Fibroblast of pulmonary artery (primary cell): ENCODE results near the gene HMX1.

Experiments
- DNase-seq: peaks from one replicate; pipeline ENCODE4 v3.0.0-alpha.2; 2010; ENCODE audit warnings: low read depth
- H3K4me3 ChIP-seq: replicated peaks from 2 replicates; pipeline ENCODE4 v1.5.1; 2011; ENCODE audit warnings: low read depth, mild to moderate bottlenecking, control low read depth, low read length, moderate library complexity
- CTCF ChIP-seq: IDR thresholded peaks from 2 replicates; pipeline ENCODE4 v1.5.1; 2011; ENCODE audit warnings: mild to moderate bottlenecking, control low read depth, low read length, inconsistent platforms; ENCODE audit errors: missing control alignments

HMX1 gene

GRCh38 chr4:8913121-8913857 lies 41.6 kb upstream of the HMX1 start:
- no peak overlapping the region for H3K4me3 ChIP-seq
- DNase-seq: no peak
- TF ChIP-seq CTCF: no peak

GRCh38 chr4:8912506-8912905 lies 40.9 kb upstream of the HMX1 start:
- DNase-seq: no peak
- H3K4me3 ChIP-seq: no peak overlapping the region
- no peak for TF ChIP-seq CTCF

- no peak for DNase-seq
- H3K4me3 ChIP-seq: no peak overlapping the region
- TF ChIP-seq CTCF: no peak
These were observed 40.4 kb upstream of the HMX1 start for GRCh38 chr4:8912089-8912455.

GRCh38 chr4:8911316-8912088 lies 39.9 kb upstream of the HMX1 start:
- no peak overlapping the region for H3K4me3 ChIP-seq
- TF ChIP-seq CTCF: no peak
- DNase-seq: no peak

- DNase-seq: no peak
- no peak for TF ChIP-seq CTCF
- H3K4me3 ChIP-seq: no peak overlapping the region
These were observed 39.2 kb upstream of the HMX1 start for GRCh38 chr4:8910822-8911315.

- no peak overlapping the region for H3K4me3 ChIP-seq
- TF ChIP-seq CTCF: no peak
- DNase-seq: no peak
These were observed 38.6 kb upstream of the HMX1 start for GRCh38 chr4:8910100-8910821.
